ENCODE data around the gene CALD1. TPM values are rescaled to one million over a fixed set of nuclear protein-coding genes. Genes with fewer than 3 reads are reported as not detected.

Gene CALD1
- total and polyA plus RNA-seq, 4 donors, result 658 to 1,700 (median 1,168) TPM

- no peaks in the 10 kb centered on the region for H3K27me3 ChIP-seq (ENCODE audit: control insufficient read depth in 1 of 2, insufficient read depth in 2 of 2, low read length in 1 of 2)
- no peak overlapping the region for H3K4me3 ChIP-seq (ENCODE audit: low read length in 2 of 2)
- intact Hi-C loops (cut with DNase I), result no loop called here
- no peaks in the 10 kb centered on the region for H3K9me3 ChIP-seq (ENCODE audit: control insufficient read depth, low read length)
- H3K36me3 ChIP-seq (ENCODE audit: control insufficient read depth in 1 of 2, insufficient read depth in 2 of 2, low read length in 1 of 2), result no peaks in the 10 kb centered on the region
- no peak for ATAC-seq (ENCODE audit: low FRiP score)
- no peak for DNase-seq
- WGBS, 2 donors, result 72 to 73% methylated on average over 1 of the region's 1 CpG
- peaks cover 1 to 6% of the 10 kb centered on the region in 2 donors for H3K4me1 ChIP-seq (ENCODE audit: control insufficient read depth in 1 of 2, insufficient read depth in 2 of 2, low read length in 2 of 2)
- H3K27ac ChIP-seq (ENCODE audit: low read depth in 1 of 2, low read length in 2 of 2), result no peak overlapping the region
These were observed 147.0 kb downstream of the CALD1 start for GRCh38 chr7:134926396-134926795.

DNA sequence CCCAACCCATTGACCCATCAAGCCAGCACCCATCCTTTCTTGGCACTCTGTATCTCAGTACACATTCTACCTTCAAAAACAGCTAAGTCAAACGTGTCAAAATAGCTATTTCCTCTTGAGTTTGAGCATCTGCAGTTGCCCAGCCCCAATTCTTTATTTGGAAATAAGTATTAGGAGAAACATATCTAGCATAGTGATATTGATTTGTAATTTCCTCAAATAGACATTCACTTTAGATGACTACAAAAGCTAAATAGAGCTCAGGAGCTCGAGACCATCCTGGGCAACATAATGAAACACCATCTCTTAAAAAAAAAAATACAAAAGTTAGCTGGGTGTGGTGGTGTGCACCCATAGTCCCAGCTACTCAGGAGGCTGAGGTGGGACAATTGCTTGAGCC is 147.6 kb downstream of the CALD1 start:
- whole genome bisulfite sequencing, 2 donors, result 29 to 31% methylated on average over 2 of the region's 2 CpGs
- ATAC-seq (ENCODE audit: low FRiP score), result no peak

GRCh38 chr7:134927723-134928122 is 148.3 kb downstream of the CALD1 start:
- no peak for ATAC-seq (ENCODE audit: low FRiP score)

More for the DNA sequence above, 147.6 kb downstream of the CALD1 start:
- Histone ChIP-seq H3K27me3 (ENCODE audit: control insufficient read depth in 1 of 2, insufficient read depth in 2 of 2, low read length in 1 of 2) (no peaks in the 10 kb centered on the region), H3K27ac (ENCODE audit: low read depth in 1 of 2, low read length in 2 of 2) (no peak overlapping the region), H3K4me3 (ENCODE audit: low read length in 2 of 2) (no peak overlapping the region), H3K4me1 (ENCODE audit: control insufficient read depth in 1 of 2, insufficient read depth in 2 of 2, low read length in 2 of 2) (peaks cover 1 to 10% of the 10 kb centered on the region in 2 donors), H3K9me3 (ENCODE audit: control insufficient read depth, low read length) (no peaks in the 10 kb centered on the region), H3K36me3 (ENCODE audit: control insufficient read depth in 1 of 2, insufficient read depth in 2 of 2, low read length in 1 of 2) (no peaks in the 10 kb centered on the region)
- intact Hi-C loops (cut with DNase I), result no loop called here
- no peak for DNase-seq

GRCh38 chr7:134928554-134928953 is 149.1 kb downstream of the CALD1 start:
- ATAC-seq (ENCODE audit: low FRiP score) (no peak), DNase-seq (no peak)
- no peaks in the 10 kb centered on the region for H3K27me3 ChIP-seq (ENCODE audit: control insufficient read depth in 1 of 2, insufficient read depth in 2 of 2, low read length in 1 of 2)
- H3K9me3 ChIP-seq (ENCODE audit: control insufficient read depth, low read length), result no peaks in the 10 kb centered on the region
- no peak overlapping the region for H3K4me3 ChIP-seq (ENCODE audit: low read length in 2 of 2)
- H3K27ac ChIP-seq (ENCODE audit: low read depth in 1 of 2, low read length in 2 of 2), result no peak overlapping the region
- intact Hi-C loops (cut with DNase I), result no loop called here
- peaks cover 5 to 14% of the 10 kb centered on the region in 2 donors for H3K4me1 ChIP-seq (ENCODE audit: control insufficient read depth in 1 of 2, insufficient read depth in 2 of 2, low read length in 2 of 2)
- 93% methylated on average over 18 of the region's 18 CpGs for WGBS, 2 donors
- no peaks in the 10 kb centered on the region for H3K36me3 ChIP-seq (ENCODE audit: control insufficient read depth in 1 of 2, insufficient read depth in 2 of 2, low read length in 1 of 2)

More at GRCh38 chr7:134927723-134928122, 148.3 kb downstream of the CALD1 start:
- 92 to 95% methylated on average over 3 of the region's 3 CpGs for WGBS, 2 donors
- no peaks in the 10 kb centered on the region for H3K27me3 ChIP-seq (ENCODE audit: control insufficient read depth in 1 of 2, insufficient read depth in 2 of 2, low read length in 1 of 2)
- peaks cover 1 to 11% of the 10 kb centered on the region in 2 donors for H3K4me1 ChIP-seq (ENCODE audit: control insufficient read depth in 1 of 2, insufficient read depth in 2 of 2, low read length in 2 of 2)
- intact Hi-C loops (cut with DNase I), result no loop called here
- no peaks in the 10 kb centered on the region for H3K36me3 ChIP-seq (ENCODE audit: control insufficient read depth in 1 of 2, insufficient read depth in 2 of 2, low read length in 1 of 2)
- no peaks in the 10 kb centered on the region for H3K9me3 ChIP-seq (ENCODE audit: control insufficient read depth, low read length)
- DNase-seq, result no peak
- no peak overlapping the region for H3K4me3 ChIP-seq (ENCODE audit: low read length in 2 of 2)
- no peak overlapping the region for H3K27ac ChIP-seq (ENCODE audit: low read depth in 1 of 2, low read length in 2 of 2)

- peak in 1 of 2 donors; percentile 58 for DNase-seq
- peaks cover 4 to 17% of the 10 kb centered on the region in 2 donors for H3K4me1 ChIP-seq (ENCODE audit: control insufficient read depth in 1 of 2, insufficient read depth in 2 of 2, low read length in 2 of 2)
- intact Hi-C loops (cut with DNase I), result loop anchor here in 1 of 2 donors (5.0 kb wide), 2 partner anchors 39 to 149 kb away; no protein-coding TSS in a partner anchor
- ATAC-seq (ENCODE audit: low FRiP score), result no peak
- H3K36me3 ChIP-seq (ENCODE audit: control insufficient read depth in 1 of 2, insufficient read depth in 2 of 2, low read length in 1 of 2), result peaks cover 2 to 6% of the 10 kb centered on the region in 2 donors
- H3K9me3 ChIP-seq (ENCODE audit: control insufficient read depth, low read length), result peaks cover 2% of the 10 kb centered on the region
- 5% methylated on average over 1 of the region's 1 CpG for WGBS, 2 donors
- H3K27ac ChIP-seq (ENCODE audit: low read depth in 1 of 2, low read length in 2 of 2), result peak overlapping the region; percentile 19 to 93
- H3K27me3 ChIP-seq (ENCODE audit: control insufficient read depth in 1 of 2, insufficient read depth in 2 of 2, low read length in 1 of 2), result no peaks in the 10 kb centered on the region
- H3K4me3 ChIP-seq (ENCODE audit: low read length in 2 of 2), result no peak overlapping the region
These were observed 152.1 kb downstream of the CALD1 start for GRCh38 chr7:134931487-134931886.

DNA sequence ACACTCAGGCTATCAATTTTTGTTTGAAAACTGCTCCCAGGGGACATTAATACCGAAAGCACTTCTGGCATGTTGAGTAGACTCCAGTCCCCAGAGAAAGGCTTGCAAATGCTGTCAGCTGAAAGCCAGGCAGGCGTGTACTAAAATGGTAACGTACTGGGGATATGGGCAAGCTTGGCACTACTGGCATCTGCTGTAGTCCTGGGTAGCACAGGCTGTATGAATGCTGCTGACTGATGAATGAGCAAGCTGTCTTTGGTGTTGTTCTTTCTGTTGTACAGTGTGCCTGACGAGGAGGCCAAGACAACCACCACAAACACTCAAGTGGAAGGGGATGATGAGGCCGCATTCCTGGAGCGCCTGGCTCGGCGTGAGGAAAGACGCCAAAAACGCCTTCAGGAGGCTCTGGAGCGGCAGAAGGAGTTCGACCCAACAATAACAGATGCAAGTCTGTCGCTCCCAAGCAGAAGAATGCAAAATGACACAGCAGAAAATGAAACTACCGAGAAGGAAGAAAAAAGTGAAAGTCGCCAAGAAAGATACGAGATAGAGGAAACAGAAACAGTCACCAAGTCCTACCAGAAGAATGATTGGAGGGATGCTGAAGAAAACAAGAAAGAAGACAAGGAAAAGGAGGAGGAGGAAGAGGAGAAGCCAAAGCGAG is 153.4 kb downstream of the CALD1 start:
- DNase-seq (peak; percentile 90 to 93), ATAC-seq (ENCODE audit: low FRiP score) (peak; percentile 83)
- Histone ChIP-seq H3K27ac (ENCODE audit: low read depth in 1 of 2, low read length in 2 of 2) (peak overlapping the region; percentile 93 to 94), H3K27me3 (ENCODE audit: control insufficient read depth in 1 of 2, insufficient read depth in 2 of 2, low read length in 1 of 2) (no peaks in the 10 kb centered on the region), H3K36me3 (ENCODE audit: control insufficient read depth in 1 of 2, insufficient read depth in 2 of 2, low read length in 1 of 2) (peaks cover 3 to 6% of the 10 kb centered on the region in 2 donors), H3K4me3 (ENCODE audit: low read length in 2 of 2) (peak overlapping the region in 1 of 2 donors; percentile 34), H3K9me3 (ENCODE audit: control insufficient read depth, low read length) (peaks cover 2% of the 10 kb centered on the region), H3K4me1 (ENCODE audit: control insufficient read depth in 1 of 2, insufficient read depth in 2 of 2, low read length in 2 of 2) (peaks cover 5 to 17% of the 10 kb centered on the region in 2 donors)
- WGBS, 2 donors, result 8 to 9% methylated on average over 17 of the region's 17 CpGs
- intact Hi-C loops (cut with DNase I), result loop anchor here in 1 of 2 donors (5.0 kb wide), 2 partner anchors 41 to 151 kb away; no protein-coding TSS in a partner anchor

GRCh38 chr7:134933460-134934068 is 154.1 kb downstream of the CALD1 start:
- Histone ChIP-seq H3K9me3 (ENCODE audit: control insufficient read depth, low read length) (peaks cover 2% of the 10 kb centered on the region), H3K27me3 (ENCODE audit: control insufficient read depth in 1 of 2, insufficient read depth in 2 of 2, low read length in 1 of 2) (no peaks in the 10 kb centered on the region), H3K27ac (ENCODE audit: low read depth in 1 of 2, low read length in 2 of 2) (peak overlapping the region; percentile 82 to 94), H3K4me3 (ENCODE audit: low read length in 2 of 2) (peak overlapping the region in 1 of 2 donors; percentile 34), H3K4me1 (ENCODE audit: control insufficient read depth in 1 of 2, insufficient read depth in 2 of 2, low read length in 2 of 2) (peaks cover 7 to 21% of the 10 kb centered on the region in 2 donors), H3K36me3 (ENCODE audit: control insufficient read depth in 1 of 2, insufficient read depth in 2 of 2, low read length in 1 of 2) (peaks cover 4 to 6% of the 10 kb centered on the region in 2 donors)
- DNase-seq (no peak), ATAC-seq (ENCODE audit: low FRiP score) (no peak)
- intact Hi-C loops (cut with DNase I), result loop anchor here in 1 of 2 donors (5.0 kb wide), 2 partner anchors 41 to 151 kb away; no protein-coding TSS in a partner anchor
- WGBS, 2 donors, result 30 to 32% methylated on average over 3 of the region's 3 CpGs

- 45 to 51% methylated on average over 2 of the region's 2 CpGs for WGBS, 2 donors
- H3K27me3 ChIP-seq (ENCODE audit: control insufficient read depth in 1 of 2, insufficient read depth in 2 of 2, low read length in 1 of 2), result no peaks in the 10 kb centered on the region
- peaks cover 4 to 6% of the 10 kb centered on the region in 2 donors for H3K36me3 ChIP-seq (ENCODE audit: control insufficient read depth in 1 of 2, insufficient read depth in 2 of 2, low read length in 1 of 2)
- H3K4me3 ChIP-seq (ENCODE audit: low read length in 2 of 2), result no peak overlapping the region
- intact Hi-C loops (cut with DNase I), result loop anchor here in 1 of 2 donors (5.0 kb wide), 1 partner anchor 153 kb away; no protein-coding TSS in a partner anchor
- DNase-seq (no peak), ATAC-seq (ENCODE audit: low FRiP score) (no peak)
- peaks cover 7 to 21% of the 10 kb centered on the region in 2 donors for H3K4me1 ChIP-seq (ENCODE audit: control insufficient read depth in 1 of 2, insufficient read depth in 2 of 2, low read length in 2 of 2)
- H3K27ac ChIP-seq (ENCODE audit: low read depth in 1 of 2, low read length in 2 of 2), result no peak overlapping the region
- peaks cover 2% of the 10 kb centered on the region for H3K9me3 ChIP-seq (ENCODE audit: control insufficient read depth, low read length)
These were observed 156.3 kb downstream of the CALD1 start for GRCh38 chr7:134935701-134936100.
